DMS79 treated with DMSO at 0.1 percent for 48 hours (cell line): ENCODE data around the gene CASK.
A peak's percentile ranks its signal among the peaks of the same experiment; 100 is the strongest.

Experiments
- DNase-seq: peaks from one replicate; lab custom pipeline; 2025; lab: John Stamatoyannopoulos, UW

The CASK gene

DNA sequence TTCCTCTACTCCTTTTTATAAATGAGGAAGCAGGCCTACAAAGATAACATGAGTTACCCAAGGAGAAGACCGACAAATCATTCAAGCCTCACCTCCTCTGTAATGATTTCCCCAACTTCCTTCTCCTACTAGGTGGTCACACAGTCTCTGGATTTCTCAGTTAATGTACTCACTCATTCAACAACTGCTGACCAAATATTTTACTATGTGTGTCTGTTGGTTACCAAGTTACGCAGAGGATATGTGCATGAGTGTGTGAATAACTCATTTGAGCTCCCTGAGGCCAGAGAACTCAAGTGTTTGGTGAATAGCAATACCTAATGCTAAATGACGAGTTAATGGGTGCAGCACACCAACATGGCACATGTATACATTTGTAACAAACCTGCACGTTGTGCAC lies 10.4 kb downstream of the CASK start:
- DNase-seq: no peak

DNA sequence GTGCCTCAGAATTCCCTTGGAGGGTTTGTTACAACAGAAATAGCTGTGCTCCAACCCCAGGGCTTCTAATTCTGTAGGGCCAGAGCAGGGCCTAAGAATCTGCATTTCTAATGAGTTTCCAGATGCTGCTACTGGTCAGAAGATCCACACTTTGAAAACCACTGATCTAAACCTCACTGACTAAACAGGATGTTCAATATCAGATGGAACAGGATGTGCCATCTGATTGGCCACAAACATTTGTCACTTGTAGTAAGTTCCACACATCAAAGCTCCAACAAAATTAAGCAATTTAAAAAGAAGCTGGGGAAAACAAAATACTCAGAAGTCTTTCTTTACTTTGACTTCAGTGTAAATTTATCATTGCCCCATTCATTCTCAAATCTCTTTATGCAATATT lies 14.3 kb downstream of the CASK start:
- no peak for DNase-seq

DNA sequence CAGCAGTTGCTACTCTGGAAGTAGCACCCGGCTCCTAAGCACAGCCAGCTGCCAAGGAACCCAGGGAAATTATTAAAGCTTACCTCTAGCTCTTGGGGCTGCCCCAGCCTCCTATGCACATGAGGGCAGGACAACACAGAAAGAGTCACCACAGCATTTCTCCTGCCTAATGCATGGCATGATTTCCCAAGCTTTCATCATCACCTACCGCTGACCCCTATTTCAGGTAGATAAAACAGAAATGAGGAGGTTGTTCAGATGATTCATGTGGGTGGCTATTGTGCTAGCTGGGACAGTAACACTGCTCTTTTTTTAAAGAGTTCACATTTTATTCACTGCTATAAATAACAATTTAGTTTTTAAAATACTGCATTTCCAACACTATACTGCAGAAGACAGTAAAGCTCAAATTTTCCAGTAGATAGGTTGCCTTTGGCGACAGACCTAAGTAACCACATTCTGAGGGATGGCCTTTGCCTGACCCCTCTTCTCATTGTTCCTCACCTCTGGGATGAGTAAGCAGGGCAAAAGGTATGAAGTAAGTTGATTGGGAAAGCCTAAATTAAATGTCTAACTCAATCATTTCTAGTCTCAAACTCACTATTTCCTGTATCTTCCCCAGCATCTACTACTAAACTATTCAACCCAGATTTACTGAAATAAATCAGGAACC lies 16.7 kb downstream of the CASK start:
- DNase-seq: no peak

DNA sequence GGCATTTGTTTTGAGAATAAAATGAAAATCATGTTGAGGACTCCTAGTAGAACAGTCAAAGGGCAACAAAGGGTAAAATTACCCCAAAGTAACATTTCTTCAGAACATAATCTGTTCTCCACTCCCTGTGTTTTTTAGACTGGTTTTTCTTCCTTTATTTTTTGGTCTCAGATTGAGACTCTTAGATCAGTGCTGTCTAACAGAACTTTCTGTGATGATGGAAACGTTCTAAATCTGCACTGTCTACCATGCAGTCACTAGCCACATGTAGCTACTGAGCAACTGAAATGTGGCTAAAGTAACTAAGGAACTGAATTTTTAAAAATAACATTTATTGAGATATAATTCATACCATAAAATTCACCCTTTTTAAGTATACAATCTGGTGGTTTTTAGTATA lies 19.8 kb downstream of the CASK start:
- no peak for DNase-seq

DNA sequence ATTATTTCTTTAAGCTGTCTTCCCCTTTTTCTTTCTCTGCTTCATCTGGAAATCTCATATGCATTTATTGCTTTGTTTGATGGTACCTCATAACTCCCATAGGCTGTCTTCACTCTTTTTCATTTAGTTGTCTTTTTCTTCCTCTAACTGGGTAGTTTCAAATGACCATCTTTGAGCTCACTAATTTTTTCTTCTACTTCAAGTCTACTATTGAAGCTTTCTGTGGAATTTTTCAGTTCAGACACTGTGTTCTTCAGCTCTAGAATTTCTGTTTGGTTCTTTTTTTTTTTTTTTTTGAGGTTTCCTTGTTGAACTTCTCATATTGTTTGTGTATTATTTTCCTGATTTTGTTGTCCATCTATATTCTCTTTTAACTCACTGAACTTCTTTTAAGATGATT lies 23.0 kb downstream of the CASK start:
- DNase-seq: no peak

DNA sequence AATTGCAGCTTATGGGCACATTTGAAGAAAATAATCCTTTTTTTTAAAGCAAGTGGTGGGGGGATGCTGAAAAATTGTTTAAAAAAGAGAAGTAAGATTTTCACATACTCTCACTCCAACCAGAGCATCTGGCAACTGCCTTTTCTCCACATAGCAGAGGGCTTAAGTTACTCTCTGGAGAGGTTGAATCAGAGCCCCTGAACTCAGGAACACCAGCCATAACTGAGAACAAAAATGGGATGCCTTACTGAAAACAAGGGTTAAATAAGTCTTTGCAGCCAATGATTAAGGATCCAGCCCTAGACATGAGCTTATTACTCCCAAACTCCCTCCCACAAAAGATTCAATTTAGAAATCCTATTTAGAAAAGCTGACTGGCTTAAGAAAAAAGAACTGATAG lies 27.5 kb downstream of the CASK start:
- no peak for DNase-seq

DNA sequence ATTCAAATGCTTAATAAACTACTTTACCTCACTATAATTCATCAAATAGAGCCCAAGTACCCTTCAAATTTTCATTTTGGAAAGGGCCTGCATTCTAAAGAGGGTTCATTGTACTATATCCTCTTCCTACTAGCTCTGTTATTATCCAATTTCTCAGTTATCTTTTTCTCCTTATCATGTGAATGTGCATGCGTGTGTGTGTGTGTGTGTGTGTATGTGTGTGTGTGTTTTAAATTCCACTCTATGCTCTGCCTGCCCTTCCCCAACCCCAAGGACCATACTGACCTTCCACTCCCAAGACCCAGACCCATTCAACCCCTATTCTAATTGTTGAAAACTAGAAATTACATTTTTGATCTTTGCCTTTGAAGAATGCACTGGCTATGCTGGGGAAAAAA lies 33.3 kb downstream of the CASK start:
- no peak for DNase-seq

DNA sequence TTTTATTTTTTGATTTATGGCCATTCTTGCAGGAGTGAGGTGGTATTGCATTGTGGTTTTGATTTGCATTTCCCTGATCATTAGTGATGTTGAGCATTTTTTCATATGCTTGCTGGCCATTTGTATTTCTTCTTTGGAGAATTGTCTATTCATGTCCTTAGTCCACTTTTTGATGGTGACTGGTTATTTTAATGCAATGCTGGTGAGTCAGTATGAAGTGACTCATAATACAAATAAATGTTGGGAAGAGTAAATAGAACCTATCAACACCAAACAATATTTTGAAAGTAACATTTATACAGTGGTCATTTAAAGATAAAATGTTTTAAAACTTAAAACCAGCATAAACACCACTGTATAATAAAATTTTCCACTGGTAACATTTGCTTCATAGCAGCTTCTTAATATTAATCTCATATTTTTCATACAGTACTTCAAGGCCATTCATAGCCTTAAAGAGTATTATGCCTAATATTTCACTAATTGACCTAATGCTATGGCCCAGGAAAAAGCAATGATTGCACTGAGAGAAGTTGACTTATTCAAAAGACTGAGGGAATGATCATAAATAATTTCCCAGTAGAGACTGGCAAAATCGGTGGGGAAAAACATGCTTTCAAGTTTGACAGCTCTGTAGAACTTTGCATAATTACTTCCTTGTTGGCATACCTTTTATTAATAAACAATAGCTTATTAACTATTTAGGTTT lies 33.9 kb downstream of the CASK start:
- no peak for DNase-seq

DNA sequence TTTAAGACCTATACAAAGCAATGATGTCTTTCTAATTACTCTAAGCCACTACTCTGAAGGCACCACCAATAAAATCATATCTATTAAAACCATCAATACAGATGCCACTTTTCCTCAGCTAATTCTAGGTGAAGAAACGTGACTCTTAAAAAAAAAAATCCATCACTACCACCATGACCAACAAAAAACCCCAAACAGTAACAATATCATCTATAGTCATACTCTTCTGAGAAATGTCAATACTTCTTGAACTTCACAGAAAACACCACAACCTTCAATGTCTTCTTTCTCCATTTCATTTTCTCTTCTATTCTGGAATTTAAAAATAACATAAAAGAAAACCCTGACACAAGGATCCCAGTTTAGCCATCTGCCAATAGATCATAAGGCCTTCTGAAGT lies 35.7 kb downstream of the CASK start:
- no peak for DNase-seq

DNA sequence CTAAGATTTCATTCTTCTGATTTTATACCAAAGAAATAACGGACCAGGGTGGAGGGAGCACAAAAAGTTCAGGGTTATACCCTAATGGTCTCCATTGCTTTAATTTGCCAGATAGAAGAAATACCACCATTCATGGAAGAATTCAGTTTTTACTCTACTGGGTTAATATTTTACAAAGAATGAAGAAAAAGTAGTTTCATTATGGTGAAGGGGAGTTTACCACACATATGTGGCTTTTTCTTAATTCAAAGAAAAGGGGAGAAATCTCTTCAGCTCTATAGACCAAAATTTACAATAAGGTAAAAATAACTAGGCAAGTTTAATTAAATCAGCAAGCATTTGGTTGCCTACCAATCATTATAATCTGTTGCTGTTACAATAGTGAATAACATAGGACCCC lies 37.6 kb downstream of the CASK start:
- no peak for DNase-seq

DNA sequence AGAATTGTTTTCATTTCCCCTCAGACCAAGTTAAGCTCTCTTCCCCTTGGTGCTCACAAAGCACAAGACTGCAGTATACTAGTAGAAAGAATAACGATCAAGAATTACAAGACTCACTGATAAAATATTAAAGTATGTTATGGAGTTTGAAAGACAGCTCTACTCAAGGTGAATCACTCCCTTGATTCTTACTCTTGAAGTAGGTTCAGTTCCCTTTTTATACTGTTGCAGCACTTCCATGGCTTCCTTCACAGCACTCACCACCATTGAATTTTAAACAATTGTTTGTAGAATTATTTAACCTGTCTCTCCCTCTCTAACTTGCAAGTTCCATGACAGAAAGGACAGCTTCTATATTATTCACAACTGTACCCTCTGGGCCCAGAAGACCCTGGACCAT lies 42.2 kb downstream of the CASK start:
- no peak for DNase-seq

DNA sequence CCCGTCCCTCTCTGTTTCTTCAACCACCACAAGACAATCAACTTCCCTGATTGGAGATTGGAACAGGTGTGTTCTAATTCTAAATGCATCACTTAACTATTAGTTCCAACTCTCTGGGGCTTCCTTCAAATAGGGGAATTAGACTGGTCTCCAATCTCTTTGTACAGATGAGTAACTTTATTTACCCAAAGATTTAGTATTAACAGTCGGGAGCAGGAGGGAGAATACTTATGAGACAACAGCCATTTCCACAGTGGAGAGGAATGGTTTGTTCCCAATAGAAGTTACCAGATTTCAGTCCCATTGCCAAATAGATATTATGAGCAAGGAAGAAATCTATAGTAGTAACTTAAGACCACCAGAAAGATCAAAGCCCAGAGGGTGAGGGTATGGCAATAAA lies 46.2 kb downstream of the CASK start:
- no peak for DNase-seq

DNA sequence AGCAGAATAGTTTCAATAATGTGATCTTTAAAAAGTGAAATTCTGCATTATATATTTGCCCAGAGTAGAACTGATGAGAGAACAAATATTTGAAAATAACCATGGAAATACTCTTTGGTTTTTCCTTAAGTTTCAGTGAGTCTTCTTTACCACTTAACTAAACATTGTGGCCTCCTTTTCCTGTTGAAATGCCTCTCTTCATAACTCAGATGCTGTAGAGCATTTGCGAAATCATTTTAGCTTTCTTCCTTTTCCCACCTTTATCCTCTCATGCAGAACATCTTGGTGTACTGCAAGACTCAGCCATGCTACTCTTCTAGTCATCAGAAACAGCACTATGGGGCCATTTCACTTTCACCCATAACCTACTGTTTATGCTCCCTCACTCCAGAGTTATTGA lies 48.2 kb downstream of the CASK start:
- no peak for DNase-seq

DNA sequence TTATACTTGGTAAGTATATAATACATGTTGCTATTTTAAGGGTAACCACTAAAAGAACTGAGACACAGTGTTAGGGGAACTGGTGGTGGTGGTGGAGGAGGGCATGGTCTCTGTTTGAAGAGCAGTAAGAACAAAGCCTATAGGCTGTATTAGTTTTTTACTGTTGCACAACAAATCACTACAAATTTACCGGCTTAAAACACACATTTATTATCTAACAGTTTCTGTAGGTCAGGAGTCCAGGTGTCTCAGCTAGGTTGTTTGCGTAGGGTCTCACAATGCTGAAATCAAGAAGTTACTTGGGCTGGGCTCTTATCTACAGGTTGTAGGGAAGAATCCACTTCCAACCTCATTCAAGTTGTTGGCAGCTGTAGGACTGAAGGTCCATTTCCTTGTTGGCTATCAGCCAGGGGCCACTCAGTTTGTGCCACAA lies 52.6 kb downstream of the CASK start:
- DNase-seq: peak; percentile 6

DNA sequence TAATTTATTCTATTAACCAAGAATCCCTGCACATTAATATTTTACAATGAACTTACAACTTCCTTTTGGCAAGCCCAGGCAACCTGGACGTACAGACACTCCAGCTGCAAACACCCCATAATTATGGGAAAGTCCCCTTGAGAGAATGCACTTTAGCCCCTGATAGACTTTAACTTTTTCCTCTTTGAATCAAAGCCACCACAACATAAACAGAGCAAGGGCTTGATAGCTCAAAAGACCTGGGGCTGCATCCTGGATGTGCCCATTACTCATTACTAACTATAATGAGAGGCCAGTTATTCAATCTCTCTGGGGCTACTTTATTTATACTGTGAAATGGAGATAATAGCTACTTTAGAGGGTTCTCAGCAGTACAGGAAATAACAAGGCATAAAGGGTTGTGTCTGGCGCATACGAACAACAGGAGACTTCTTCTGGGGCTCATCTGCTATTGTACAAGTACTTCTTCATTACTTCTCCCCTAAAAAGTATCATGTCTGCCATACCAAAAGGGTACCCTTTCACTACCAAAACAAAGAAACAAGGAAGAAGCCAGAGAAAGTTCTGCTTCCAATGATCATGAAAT lies 54.9 kb downstream of the CASK start:
- DNase-seq: no peak

DNA sequence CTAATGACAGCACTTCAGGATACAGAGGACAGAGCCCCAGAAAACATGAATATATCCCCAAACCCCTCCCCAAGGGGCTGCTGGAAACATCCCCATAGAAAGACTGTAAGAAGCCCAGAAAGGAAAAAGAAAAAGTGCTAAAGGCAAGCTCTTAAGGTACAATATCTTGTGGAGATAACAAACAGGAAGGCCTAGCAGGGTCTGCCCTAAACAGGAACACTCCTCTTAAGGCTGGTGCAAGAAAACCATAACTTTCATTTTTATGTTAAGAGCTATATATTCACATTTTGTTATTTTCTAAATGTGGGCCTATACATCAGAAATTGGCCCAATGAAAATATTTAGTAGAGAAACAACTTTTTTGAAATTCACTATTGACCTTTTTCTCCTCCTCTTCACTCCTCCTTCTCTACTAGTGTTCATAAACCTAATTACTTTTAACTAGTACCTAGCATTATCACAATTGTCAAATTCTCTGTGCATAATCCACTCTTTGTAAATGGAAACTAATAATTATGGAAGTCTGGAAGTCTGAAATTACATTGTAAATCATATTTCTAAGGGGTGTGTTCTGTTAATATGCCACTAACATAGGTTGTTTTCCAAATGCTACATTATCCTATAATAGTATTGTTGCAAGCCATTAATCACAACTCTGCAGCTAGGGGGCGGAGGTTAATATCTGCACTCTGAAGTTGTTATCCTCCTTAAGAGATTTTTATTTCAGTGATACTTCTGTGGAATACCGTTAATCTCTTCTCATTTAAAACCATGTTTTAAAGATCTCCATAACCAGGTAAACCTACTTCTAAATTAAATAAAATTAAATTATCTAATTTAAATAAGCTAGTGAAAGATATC lies 59.8 kb downstream of the CASK start:
- no peak for DNase-seq

DNA sequence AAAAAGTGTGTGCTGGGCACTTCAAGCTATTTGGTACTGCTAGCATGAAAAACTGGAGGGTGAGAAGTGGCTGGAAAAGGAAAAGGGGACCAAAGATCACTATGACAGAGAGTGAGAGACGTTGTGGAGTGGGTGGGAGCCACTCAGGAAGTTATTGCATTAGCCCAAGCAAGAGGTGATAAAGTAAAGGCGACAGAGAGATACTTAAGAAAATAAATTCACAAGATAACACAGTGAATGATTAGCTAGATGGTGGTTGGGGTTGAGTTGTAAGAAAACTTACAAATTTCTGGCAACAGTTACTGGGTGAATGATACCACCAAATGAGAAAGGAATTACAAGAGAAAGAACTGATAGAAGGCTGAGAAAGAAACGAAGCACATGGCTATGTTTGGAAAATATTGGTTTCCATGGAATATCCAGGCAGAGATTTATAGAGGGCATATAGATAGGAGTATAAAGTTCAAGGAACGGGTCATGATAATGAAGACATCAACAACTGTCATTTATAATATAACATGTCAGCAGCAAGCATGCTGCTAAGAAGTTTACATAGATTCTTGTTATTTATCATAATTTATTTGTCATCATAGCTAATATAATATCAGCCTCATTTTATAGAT lies 60.7 kb downstream of the CASK start:
- DNase-seq: no peak

DNA sequence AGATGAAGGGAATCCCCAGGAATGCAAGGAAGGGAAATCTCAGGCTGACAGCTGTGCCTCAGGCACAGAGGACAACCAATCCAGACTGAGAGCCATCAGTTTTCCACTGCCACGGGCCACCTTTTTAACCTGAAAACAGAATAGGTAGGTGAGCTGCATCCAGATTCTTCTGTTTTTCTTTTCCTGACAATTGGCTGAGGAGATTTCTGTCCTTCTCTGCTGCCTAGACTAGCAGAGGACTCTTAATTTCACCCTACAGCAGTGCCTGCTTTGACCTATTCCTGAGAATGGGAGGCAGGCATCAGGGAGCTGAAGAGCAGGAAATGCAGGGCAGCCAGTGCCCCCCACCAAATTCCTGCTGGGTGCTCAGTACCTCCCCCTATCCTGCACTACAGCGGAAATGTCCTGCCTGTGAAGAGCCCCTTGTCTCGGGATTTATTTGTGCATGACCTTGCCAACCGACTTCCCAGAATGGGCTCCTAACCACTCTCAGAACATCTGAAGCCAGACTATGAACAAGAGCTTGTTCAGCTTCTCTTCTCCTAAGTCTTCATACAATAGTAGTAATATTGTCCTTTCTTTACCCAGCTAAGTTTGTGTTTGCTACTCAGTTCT lies 65.1 kb downstream of the CASK start:
- DNase-seq: no peak

DNA sequence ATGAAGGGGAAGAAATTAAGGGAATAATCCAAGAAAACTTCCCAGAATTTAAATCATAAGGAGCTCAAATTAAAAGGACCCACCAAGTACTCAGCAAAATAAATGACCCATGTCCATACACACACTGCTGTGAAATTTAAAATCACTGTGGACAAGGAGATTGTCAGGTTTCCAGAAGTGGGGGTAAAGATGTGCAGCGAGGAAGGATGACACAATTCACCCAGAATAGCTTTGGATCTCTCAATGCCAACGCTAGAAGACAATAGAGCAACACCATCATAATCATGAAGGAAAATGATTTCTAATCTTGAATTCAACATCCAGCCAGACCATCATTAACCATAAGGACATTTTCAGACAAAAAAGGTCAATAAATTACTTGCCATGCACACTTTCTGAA lies 65.7 kb downstream of the CASK start:
- no peak for DNase-seq

DNA sequence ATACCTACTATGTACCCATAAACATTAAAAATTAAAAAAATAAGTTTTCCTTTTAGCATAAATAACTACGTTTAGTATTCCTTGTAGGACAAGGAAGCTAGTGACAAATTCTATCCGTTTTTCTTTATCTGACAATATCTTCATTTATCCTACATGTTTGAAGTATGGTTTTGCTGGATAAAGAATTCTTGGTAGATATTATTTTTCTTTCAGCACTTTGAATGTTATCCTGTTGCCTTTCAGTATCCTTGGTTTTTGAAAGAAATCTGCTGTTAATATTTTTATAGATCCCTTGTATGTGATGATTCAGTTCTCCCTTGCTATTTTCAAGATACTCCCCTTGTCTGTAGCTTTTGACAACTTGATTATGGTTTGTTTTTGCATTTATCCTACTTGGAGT lies 76.6 kb downstream of the CASK start:
- no peak for DNase-seq

DNA sequence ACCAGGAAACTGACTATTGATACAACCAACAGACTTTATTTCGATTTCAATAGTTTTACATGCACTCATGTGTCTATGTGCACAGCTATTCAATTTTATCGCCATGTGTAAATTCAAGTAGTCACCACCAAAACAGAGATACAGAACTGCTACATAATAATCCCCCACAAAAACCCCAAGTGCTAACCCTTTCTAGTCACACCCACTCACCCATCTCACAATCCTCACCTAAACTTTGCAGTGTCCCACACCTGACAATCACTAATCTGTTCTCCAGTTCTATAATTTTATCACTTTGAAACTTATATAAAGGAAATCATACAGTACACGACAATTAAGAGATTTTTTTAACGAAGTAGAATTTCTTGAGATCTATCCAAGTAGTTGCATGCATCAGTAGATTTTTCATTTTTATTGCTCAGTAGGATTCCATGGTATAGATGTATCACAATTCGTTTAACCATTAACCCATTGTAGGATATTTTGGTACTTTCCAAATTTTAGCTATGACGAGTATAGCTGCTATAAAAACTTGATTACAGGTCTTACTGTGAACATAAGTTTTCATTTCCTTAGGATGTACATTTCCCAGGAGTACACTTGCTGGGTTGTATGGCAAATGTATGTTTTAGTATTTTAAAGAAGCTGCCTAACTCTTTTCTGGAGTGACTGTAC lies 85.9 kb downstream of the CASK start:
- no peak for DNase-seq
